Right lobe of liver (tissue), 6 donors: Measurements from ENCODE around the gene PRKCG. TPM values are rescaled to one million over a fixed set of nuclear protein-coding genes. Genes with fewer than 3 reads are reported as not detected.

Experiments used
- ATAC-seq, 4 donors: fragments of 200-7000 bp; cut with Tn5 transposase; one replicate each; pipeline ENCODE4 v1.9.1; 2020; ENCODE audit warnings: mild to moderate bottlenecking in 4 of 4, moderate library complexity in 4 of 4
- DNase-seq, 3 donors: peaks; one replicate each; pipeline ENCODE4 v3.0.0-alpha.2; 2020
- H3K27ac ChIP-seq, 3 donors: fragments of 200-600 bp; one replicate each; pipeline ENCODE4 v1.8.0; 2022
- H3K27me3 ChIP-seq, 2 donors: fragments of 200-600 bp; one replicate each; pipeline ENCODE4 v1.8.0; 2022
- H3K36me3 ChIP-seq, 4 donors: fragments of 200-600 bp; sonication (generic) in 1 of 4; one replicate each; pipeline versions ENCODE4 v1.5.1 to v1.8.0; 2017 to 2022; ENCODE audit warnings: control low read depth in 1 of 4
- H3K4me1 ChIP-seq, 4 donors: fragments of 200-600 bp; sonication (generic) in 1 of 4; one replicate each; pipeline versions ENCODE4 v1.5.1 to v1.8.0; 2017 to 2022; ENCODE audit warnings: control low read depth in 1 of 4
- H3K4me3 ChIP-seq, 3 donors: fragments of 200-600 bp; one replicate each; pipeline ENCODE4 v1.8.0; 2022
- H3K9me3 ChIP-seq, 4 donors: fragments of 200-600 bp; sonication (generic) in 1 of 4; one replicate each; pipeline versions ENCODE4 v1.5.1 to v1.8.0; 2017 to 2022; ENCODE audit warnings: control low read depth in 1 of 4
- CTCF ChIP-seq, 4 donors: fragments of 200-600 bp in 3 of 4; fragments of 450-650 bp in 1 of 4; IDR thresholded peaks; one replicate each; pipeline versions ENCODE4 v1.5.1 to v1.8.0; 2016 to 2022; ENCODE audit warnings: antibody characterized with exemption in 4 of 4, mild to moderate bottlenecking in 2 of 4
- POLR2A ChIP-seq: fragments of 450-650 bp; IDR thresholded peaks from one replicate; pipeline ENCODE4 v1.6.1; 2017; ENCODE audit warnings: antibody characterized with exemption, mild to moderate bottlenecking
- WGBS: methylation state at CpG from one replicate; pipeline ENCODE4 v1.1.6; 2018; ENCODE audit warnings: low coverage, low lambda C conversion rate; ENCODE audit not compliant: insufficient coverage; ENCODE audit errors: missing lambda C conversion rate; 5-methylcytosine and 5-hydroxymethylcytosine counted together
- intact Hi-C, 2 donors: fragments of 100-400 bp; cut with DNase I; formaldehyde crosslinking; loops; one replicate each; pipeline versions ENCODE4 v1.11.2 to v1.14.1; 2022
- total RNA-seq, 6 experiments: library from RNA; depleted of rRNA in 2 of 6; stranded (reverse); fragments of >200 nt in 2 of 6; fragmentation: NEBNext Ultra II Directional in 3 of 6; extraction: Animal tissue kit (Norgen Biotek cat#: 25700) in 3 of 6; gene quantifications; one replicate each; pipeline versions ENCODE4 v1.1.0 to v1.2.4, GENCODE V29; 2016 to 2023
- donor health status: DM: no; HTN: yes; CAD: no.
- donor health status: DM: no; HTN: no; CAD: no.
- donor health status: DM: no; HTN: no; CAD: no.
- donor health status: DM: no; HTN: yes; CAD: no.
- donor health status: DM: no; HTN: yes; CAD: no.

PRKCG gene
- total RNA-seq, 6 experiments from 2014 or later, result not detected

GRCh38 chr19:53898636-53899341 is 16.8 kb downstream of the PRKCG start:
- no peaks in the 10 kb centered on the region for H3K9me3 ChIP-seq
- ATAC-seq, result no peak
- DNase-seq, result no peak
- WGBS, result 4% methylated on average over 13 of the region's 42 CpGs
- no peaks in the 10 kb centered on the region for H3K36me3 ChIP-seq
- TF ChIP-seq POLR2A (no peak), CTCF (IDR thresholded peaks at IDR 0.05) (no peak)
- H3K4me1 ChIP-seq, result no peaks in the 10 kb centered on the region
- H3K4me3 ChIP-seq, result no peak overlapping the region
- intact Hi-C loops, result no loop called here
- H3K27me3 ChIP-seq, result no peaks in the 10 kb centered on the region
- H3K27ac ChIP-seq, result no peak overlapping the region

GRCh38 chr19:53900191-53900860 is 18.3 kb downstream of the PRKCG start:
- TF ChIP-seq POLR2A (no peak), CTCF (IDR thresholded peaks at IDR 0.05) (no peak)
- WGBS, result 80% methylated on average over 7 of the region's 27 CpGs
- Histone ChIP-seq H3K9me3 (no peaks in the 10 kb centered on the region), H3K4me1 (no peaks in the 10 kb centered on the region), H3K27ac (no peak overlapping the region), H3K4me3 (no peak overlapping the region), H3K36me3 (no peaks in the 10 kb centered on the region), H3K27me3 (no peaks in the 10 kb centered on the region)
- no peak for ATAC-seq
- intact Hi-C loops, result no loop called here
- DNase-seq, result no peak

- Histone ChIP-seq H3K27me3 (peaks cover 0 to 11% of the 10 kb centered on the region in 2 donors), H3K36me3 (no peaks in the 10 kb centered on the region), H3K27ac (no peak overlapping the region), H3K4me3 (no peak overlapping the region), H3K4me1 (no peaks in the 10 kb centered on the region), H3K9me3 (no peaks in the 10 kb centered on the region)
- intact Hi-C loops, result no loop called here
- WGBS, result 37% methylated on average over 4 of the region's 4 CpGs
- no peak for TF ChIP-seq CTCF (IDR thresholded peaks at IDR 0.05)
- TF ChIP-seq POLR2A, result no peak
- ATAC-seq, result peak in 1 of 4 donors; percentile 30
- no peak for DNase-seq
Measured at GRCh38 chr19:53903055-53903680, 21.2 kb downstream of the PRKCG start.

GRCh38 chr19:53904909-53905308 is 22.9 kb downstream of the PRKCG start:
- Histone ChIP-seq H3K9me3 (no peaks in the 10 kb centered on the region), H3K36me3 (no peaks in the 10 kb centered on the region), H3K27me3 (peaks cover 0 to 24% of the 10 kb centered on the region in 2 donors), H3K27ac (no peak overlapping the region), H3K4me1 (no peaks in the 10 kb centered on the region), H3K4me3 (no peak overlapping the region)
- WGBS, result 19% methylated on average over 3 of the region's 3 CpGs
- TF ChIP-seq POLR2A (no peak), CTCF (IDR thresholded peaks at IDR 0.05) (no peak)
- DNase-seq (no peak), ATAC-seq (no peak)
- intact Hi-C loops, result no loop called here
